ENCODE measurements around the gene B4GALNT2. TPM values are rescaled to one million over a fixed set of nuclear protein-coding genes. Genes with fewer than 3 reads are reported as not detected.
"Not testable (repeated sequence)": the region's sequence is repeated elsewhere in the genome, so short reads cannot be mapped to it uniquely, and the experiment has no call there.

B4GALNT2 gene
- 0.02 TPM for total RNA-seq (2013)
- polyA plus RNA-seq (not detected), polyA minus RNA-seq (not detected in 2 replicates), total RNA-seq (0 to 2.0 (median 0) reads per million in 11 experiments)

DNA sequence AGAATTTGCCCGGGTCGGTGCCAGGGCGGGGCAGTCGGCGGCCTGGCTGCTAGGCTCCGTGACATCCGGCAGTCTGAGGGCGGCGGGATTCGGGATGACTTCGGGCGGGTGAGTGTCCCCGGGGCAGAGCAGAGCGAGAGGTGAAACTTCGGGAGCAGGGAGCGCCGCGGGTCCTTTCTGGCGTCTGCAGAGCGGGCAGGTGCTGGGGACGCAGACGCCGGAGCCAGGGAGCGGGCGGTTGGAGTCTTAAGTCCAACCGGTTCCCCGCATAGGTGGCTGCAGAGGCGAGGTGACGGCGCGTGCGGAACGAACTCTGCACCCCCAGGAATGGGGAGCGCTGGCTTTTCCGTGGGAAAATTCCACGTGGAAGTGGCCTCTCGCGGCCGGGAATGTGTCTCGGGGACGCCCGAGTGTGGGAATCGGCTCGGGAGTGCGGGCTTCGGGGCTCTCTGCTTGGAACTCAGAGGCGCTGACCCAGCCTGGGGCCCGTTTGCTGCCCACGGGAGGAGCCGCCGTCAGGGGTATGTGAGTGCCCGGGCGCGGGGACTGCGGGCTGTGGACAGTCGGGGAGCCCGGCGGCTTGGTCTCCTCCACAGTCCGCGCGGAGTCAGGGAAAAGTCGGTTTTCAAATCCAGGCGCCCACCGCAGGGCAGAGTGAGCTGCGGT lies at the start of gene B4GALNT2:
TSS of gene B4GALNT2 (plus strand) at position 71 of the 666 bp plus-strand sequence. CDS start at position 95, 24 bp downstream.
- H3K4me3 ChIP-seq (replicated peaks in 1 of 3; ENCODE audit: low read depth in 2 of 3, low read length in 3 of 3) = no peak within 1 kb of the TSS
- peaks cover 4 to 5% of the 10 kb centered on the region in 2 donors for H3K4me1 ChIP-seq (ENCODE audit: control insufficient read depth in 1 of 2, insufficient read depth in 2 of 2, low read length in 2 of 2)
- no peak within 1 kb of the TSS for H2AFZ ChIP-seq (ENCODE audit: insufficient read depth, low read depth, low read length, poor library complexity, severe bottlenecking)
- H3K9me3 Mint-ChIP-seq = peaks cover 10 to 44% (median 28%) of the 10 kb centered on the region in 7 donors
- peaks cover 66 to 74% (median 73%) of the 10 kb centered on the region in 3 donors for H3K27me3 Mint-ChIP-seq (ENCODE audit: low read depth in 3 of 3)
- no peak within 1 kb of the TSS for H3K9ac ChIP-seq (ENCODE audit: insufficient read depth, low read length, poor library complexity, severe bottlenecking)
- no peaks in the 10 kb centered on the region for H3K36me3 ChIP-seq (replicated peaks in 1 of 2; ENCODE audit: control insufficient read depth in 1 of 2, insufficient read depth in 2 of 2, low read length in 2 of 2)
- H3K27me3 ChIP-seq (ENCODE audit: control insufficient read depth in 2 of 2, insufficient read depth in 2 of 2, low read length in 2 of 2) = peaks cover 33 to 66% of the 10 kb centered on the region in 2 donors
- H3K27ac Mint-ChIP-seq = no peak within 1 kb of the TSS
- DNase-seq = no peak
- H4K20me1 ChIP-seq (ENCODE audit: insufficient read depth, low read length) = no peaks in the 10 kb centered on the region
- 5% methylated on average over 65 of the region's 65 CpGs for WGBS (ENCODE audit: insufficient coverage)
- intact Hi-C loops (cut with micrococcal nuclease) = no loop called here
- no peaks in the 10 kb centered on the region for H3K36me3 Mint-ChIP-seq
- H3K4me3 Mint-ChIP-seq = peak within 1 kb of the TSS; percentile 9 to 80
- TF ChIP-seq, protein P1, sequence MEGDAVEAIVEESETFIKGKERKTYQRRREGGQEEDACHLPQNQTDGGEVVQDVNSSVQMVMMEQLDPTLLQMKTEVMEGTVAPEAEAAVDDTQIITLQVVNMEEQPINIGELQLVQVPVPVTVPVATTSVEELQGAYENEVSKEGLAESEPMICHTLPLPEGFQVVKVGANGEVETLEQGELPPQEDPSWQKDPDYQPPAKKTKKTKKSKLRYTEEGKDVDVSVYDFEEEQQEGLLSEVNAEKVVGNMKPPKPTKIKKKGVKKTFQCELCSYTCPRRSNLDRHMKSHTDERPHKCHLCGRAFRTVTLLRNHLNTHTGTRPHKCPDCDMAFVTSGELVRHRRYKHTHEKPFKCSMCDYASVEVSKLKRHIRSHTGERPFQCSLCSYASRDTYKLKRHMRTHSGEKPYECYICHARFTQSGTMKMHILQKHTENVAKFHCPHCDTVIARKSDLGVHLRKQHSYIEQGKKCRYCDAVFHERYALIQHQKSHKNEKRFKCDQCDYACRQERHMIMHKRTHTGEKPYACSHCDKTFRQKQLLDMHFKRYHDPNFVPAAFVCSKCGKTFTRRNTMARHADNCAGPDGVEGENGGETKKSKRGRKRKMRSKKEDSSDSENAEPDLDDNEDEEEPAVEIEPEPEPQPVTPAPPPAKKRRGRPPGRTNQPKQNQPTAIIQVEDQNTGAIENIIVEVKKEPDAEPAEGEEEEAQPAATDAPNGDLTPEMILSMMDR (IDR thresholded peaks at IDR 0.05) = no peak
- H3K4me1 Mint-ChIP-seq = peaks cover 9% of the 10 kb centered on the region
- no peaks in the 10 kb centered on the region for H3K79me2 ChIP-seq (ENCODE audit: insufficient read depth, low read length)
- no peak within 1 kb of the TSS for H3K27ac ChIP-seq (ENCODE audit: low read depth in 1 of 2, low read length in 2 of 2)
- H3K4me2 ChIP-seq (replicated peaks; ENCODE audit: extremely low read depth, low read length, poor library complexity, severe bottlenecking) = no peak within 1 kb of the TSS
- peaks cover 0 to 20% of the 10 kb centered on the region in 2 donors for H3K9me3 ChIP-seq (replicated peaks in 1 of 2; ENCODE audit: control insufficient read depth in 1 of 2, insufficient read depth in 1 of 2, low read length in 2 of 2)

DNA sequence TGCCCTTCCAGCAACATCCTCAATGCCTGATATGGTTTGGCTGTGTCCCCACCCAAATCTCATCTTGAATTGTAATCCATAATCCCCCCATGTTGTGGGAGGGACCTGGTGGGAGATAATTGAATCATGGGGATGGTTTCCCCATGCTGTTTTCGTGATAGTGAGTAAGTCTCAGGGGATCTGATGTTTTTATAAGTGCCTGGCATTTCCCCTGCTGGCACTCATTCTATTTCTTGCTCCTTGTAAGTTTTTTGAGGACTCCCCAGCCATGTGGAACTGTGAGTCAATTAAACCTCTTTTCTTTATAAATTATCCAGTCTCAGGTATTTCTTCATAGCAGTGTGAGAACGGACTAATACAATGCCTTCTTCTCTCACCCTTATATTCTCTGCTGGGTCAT lies 47.5 kb upstream of the B4GALNT2 start:
- H3K36me3 ChIP-seq (replicated peaks in 1 of 2; ENCODE audit: control insufficient read depth in 1 of 2, insufficient read depth in 2 of 2, low read length in 2 of 2); H3K9me3 ChIP-seq (replicated peaks in 1 of 2; ENCODE audit: control insufficient read depth in 1 of 2, insufficient read depth in 1 of 2, low read length in 2 of 2); H3K79me2 ChIP-seq (ENCODE audit: insufficient read depth, low read length); H3K27ac Mint-ChIP-seq; H3K4me3 Mint-ChIP-seq; H3K36me3 Mint-ChIP-seq; H3K4me1 ChIP-seq (ENCODE audit: control insufficient read depth in 1 of 2, insufficient read depth in 2 of 2, low read length in 2 of 2); H3K4me1 Mint-ChIP-seq; DNase-seq; intact Hi-C loops (cut with micrococcal nuclease); H3K4me2 ChIP-seq (replicated peaks; ENCODE audit: extremely low read depth, low read length, poor library complexity, severe bottlenecking); H3K27ac ChIP-seq (ENCODE audit: low read depth in 1 of 2, low read length in 2 of 2); H3K9ac ChIP-seq (ENCODE audit: insufficient read depth, low read length, poor library complexity, severe bottlenecking); H4K20me1 ChIP-seq (ENCODE audit: insufficient read depth, low read length); H2AFZ ChIP-seq (ENCODE audit: insufficient read depth, low read depth, low read length, poor library complexity, severe bottlenecking); H3K27me3 ChIP-seq (ENCODE audit: control insufficient read depth in 2 of 2, insufficient read depth in 2 of 2, low read length in 2 of 2); H3K9me3 Mint-ChIP-seq; H3K4me3 ChIP-seq (replicated peaks in 1 of 3; ENCODE audit: low read depth in 2 of 3, low read length in 3 of 3): not testable (repeated sequence)
- H3K27me3 Mint-ChIP-seq (ENCODE audit: low read depth in 3 of 3) = peaks cover 12 to 34% (median 15%) of the 10 kb centered on the region in 3 donors
- WGBS (ENCODE audit: insufficient coverage) = no CpG with 5 or more reads among the region's 2 CpGs
